Measurements from ENCODE around the gene POMZP3. TPM values are rescaled to one million over a fixed set of nuclear protein-coding genes. Genes with fewer than 3 reads are reported as not detected.
"Not testable (repeated sequence)": the region's sequence is repeated elsewhere in the genome, so short reads cannot be mapped to it uniquely, and the experiment has no call there.

Gene POMZP3
- polyA plus RNA-seq (2011; rRNA removed) (3.2 and 4.7 TPM in 2 replicates), polyA minus RNA-seq (2011; rRNA and poly(A)+ RNA removed) (6.6 and 7.1 TPM in 2 replicates)

DNA sequence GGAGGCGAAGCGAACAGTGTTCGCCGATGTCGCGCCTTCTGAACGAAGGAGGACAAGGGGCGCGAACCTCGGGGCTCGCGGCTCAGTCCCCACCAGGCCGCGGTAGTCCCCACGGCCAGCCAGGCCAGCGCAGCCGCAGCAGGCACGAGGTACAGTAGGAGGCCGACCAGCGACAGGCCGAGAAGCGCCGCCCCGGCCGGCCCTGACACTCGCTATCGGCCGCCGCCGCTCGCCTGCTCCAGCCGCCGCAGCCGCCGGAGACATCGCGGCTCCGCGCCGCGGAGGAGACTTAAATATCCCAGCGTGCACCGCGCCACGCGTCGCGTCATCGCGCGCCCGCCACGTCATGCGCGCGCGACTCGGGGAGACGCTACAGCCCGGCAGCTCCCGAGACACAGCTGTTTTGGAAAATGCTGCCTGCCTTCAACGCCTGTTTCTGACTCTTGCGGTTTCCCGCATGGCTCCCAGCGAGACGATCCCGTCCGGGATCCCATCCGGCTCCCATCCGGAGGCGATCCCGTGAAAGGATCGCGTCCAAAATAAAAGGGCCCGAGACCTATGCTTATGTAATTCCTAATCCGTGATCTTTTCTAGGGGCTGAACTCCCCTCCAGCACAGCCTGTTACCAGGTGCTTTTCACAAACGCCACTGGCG lies at the start of gene POMZP3:
POMZP3 (minus strand) TSS at position 291 of the 654 bp plus-strand sequence. CDS start 1,215 bp downstream, outside the sequence.
- CTCF ChIA-PET; H3K36me3 ChIP-seq (ENCODE audit: control insufficient read depth, insufficient read depth, low read length); DNase-seq (ENCODE audit: low read depth); POLR2A ChIA-PET; H3K27me3 ChIP-seq (ENCODE audit: control insufficient read depth, insufficient read depth, low read length): not testable (repeated sequence)
- H3K4me3 ChIP-seq (ENCODE audit: low read depth, low read length) = peak within 1 kb of the TSS; percentile 55

DNA sequence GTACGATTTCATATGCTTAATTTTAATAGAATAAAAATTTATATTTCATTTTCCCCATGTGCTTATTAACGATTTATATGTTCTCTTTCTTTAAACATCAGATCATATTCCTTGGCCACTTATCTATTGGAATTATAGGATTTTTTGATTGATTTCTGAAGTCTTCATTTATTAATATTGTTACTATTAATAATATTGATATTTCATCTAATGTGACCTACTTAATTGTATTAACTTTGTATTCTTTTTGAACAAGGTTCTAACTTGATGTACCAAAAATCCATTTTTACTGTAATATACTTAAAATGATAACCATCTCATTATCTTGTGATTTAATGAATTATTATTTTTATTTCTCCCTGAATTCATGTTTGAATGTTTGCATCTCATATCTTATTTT lies 48.7 kb upstream of the POMZP3 start:
- POLR2A ChIA-PET; H3K27me3 ChIP-seq (ENCODE audit: control insufficient read depth, insufficient read depth, low read length); H3K4me3 ChIP-seq (ENCODE audit: low read depth, low read length); CTCF ChIA-PET; H3K36me3 ChIP-seq (ENCODE audit: control insufficient read depth, insufficient read depth, low read length); DNase-seq (ENCODE audit: low read depth): not testable (repeated sequence)

DNA sequence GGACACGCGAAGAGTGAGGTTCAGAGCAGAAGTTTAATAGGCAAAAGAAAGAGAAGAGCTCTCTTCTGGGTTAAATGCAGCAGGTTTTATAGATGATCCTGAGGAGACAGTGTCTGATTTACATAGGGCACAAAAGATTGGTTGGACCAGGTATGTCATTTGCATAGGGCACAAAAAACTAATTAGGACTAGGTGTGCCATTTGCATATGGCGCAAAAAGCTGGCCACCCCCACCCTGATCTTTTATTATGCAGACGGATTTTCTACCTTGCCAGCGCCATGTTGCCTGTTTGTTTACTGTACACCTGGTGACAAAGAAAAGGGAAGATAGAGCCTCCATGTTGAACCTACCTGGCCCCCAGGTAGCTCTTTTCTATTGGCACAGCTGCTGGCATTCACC lies 46.3 kb upstream of the POMZP3 start:
- CTCF ChIA-PET; POLR2A ChIA-PET; H3K36me3 ChIP-seq (ENCODE audit: control insufficient read depth, insufficient read depth, low read length); H3K4me3 ChIP-seq (ENCODE audit: low read depth, low read length); H3K27me3 ChIP-seq (ENCODE audit: control insufficient read depth, insufficient read depth, low read length); DNase-seq (ENCODE audit: low read depth): not testable (repeated sequence)

DNA sequence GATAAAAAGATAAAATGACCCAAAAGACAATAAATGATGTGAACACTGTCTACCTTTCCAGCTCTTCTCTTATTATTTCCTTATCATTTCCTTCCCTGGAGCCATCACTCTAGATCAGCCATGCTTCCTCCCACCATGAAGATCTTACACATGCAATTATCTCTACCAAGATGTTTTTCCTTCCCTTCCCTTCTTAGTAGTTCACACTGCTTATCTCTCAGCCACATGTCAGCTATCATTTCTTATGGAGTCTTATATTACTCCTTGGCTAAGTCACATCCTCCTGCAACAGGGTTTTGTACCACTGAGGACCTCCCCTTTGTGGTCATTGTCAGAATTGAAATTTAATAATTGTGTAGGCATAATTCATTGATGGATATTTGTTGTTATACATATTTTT lies 32.1 kb upstream of the POMZP3 start:
- H3K27me3 ChIP-seq (ENCODE audit: control insufficient read depth, insufficient read depth, low read length); H3K4me3 ChIP-seq (ENCODE audit: low read depth, low read length); CTCF ChIA-PET; H3K36me3 ChIP-seq (ENCODE audit: control insufficient read depth, insufficient read depth, low read length); POLR2A ChIA-PET; DNase-seq (ENCODE audit: low read depth): not testable (repeated sequence)

DNA sequence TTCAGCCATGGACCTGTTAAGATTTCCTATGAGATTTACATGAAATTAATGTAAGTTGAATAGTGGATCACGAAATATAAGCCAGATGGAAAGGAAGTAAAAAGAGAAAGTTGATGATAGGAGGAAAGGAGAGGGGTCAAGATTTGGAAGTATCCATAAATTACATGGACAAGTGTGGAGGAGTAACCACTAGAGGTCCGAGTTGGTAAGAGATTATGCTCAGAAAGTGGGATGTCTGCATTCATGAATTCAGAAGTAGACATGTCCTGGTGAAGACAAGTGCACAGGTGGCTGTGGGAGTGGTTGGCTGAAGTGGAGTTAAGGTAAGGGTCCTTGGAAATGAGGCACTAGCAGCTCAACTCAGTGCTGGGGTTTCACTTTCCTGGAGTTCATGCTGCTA lies 29.3 kb upstream of the POMZP3 start:
- DNase-seq (ENCODE audit: low read depth); CTCF ChIA-PET; POLR2A ChIA-PET; H3K27me3 ChIP-seq (ENCODE audit: control insufficient read depth, insufficient read depth, low read length); H3K4me3 ChIP-seq (ENCODE audit: low read depth, low read length); H3K36me3 ChIP-seq (ENCODE audit: control insufficient read depth, insufficient read depth, low read length): not testable (repeated sequence)

DNA sequence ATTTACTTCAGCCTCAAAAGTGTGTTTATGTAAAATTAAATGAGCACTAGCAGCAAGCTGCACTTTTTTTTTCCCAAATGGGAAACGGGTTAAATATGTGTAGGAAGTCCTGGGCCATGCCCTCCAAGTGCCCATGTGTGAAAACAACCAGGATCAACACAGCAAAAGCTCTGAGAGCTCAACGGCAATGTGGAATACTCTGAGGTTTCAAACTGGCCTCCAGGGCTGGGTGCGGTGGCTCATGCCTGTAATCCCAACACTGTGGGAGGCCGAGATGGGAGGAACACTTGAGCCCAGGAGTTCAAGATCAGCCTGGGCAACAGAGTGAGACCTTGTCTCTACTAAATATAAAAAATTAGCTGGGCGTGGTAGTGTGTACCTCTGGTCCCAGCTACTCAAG lies 15.5 kb upstream of the POMZP3 start:
- POLR2A ChIA-PET; H3K4me3 ChIP-seq (ENCODE audit: low read depth, low read length); CTCF ChIA-PET; H3K27me3 ChIP-seq (ENCODE audit: control insufficient read depth, insufficient read depth, low read length); DNase-seq (ENCODE audit: low read depth); H3K36me3 ChIP-seq (ENCODE audit: control insufficient read depth, insufficient read depth, low read length): not testable (repeated sequence)

DNA sequence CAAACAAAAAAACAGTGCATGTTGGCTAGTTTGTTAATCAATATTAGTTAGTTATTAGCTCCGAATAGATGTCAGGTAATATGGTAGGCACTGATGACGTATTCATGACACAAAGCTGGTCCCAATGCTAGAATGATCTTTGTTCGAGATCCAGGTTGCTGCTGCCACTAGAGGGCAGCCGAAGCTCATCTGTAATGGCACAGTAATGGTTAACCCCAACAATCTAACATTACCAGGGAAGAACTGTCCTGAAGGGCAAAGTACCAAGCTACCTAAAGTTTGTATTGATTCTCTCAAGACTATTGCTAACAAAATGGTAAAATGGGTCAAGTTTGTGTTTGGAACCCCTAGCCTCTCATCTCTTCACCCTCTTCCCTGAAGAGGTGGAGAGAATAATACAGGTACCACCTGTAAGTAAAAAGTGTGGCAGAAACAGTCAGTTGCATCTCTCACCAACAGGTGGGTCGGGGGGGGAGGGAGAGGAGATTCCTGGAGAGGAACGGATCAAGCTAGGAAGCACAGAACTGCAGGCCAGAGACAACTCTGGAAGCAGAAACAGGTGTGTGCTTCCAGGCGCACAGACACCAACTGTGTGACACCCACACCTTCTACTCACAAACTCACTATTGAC lies 10.1 kb upstream of the POMZP3 start:
- CTCF ChIA-PET; H3K27me3 ChIP-seq (ENCODE audit: control insufficient read depth, insufficient read depth, low read length); DNase-seq (ENCODE audit: low read depth); H3K4me3 ChIP-seq (ENCODE audit: low read depth, low read length); H3K36me3 ChIP-seq (ENCODE audit: control insufficient read depth, insufficient read depth, low read length); POLR2A ChIA-PET: not testable (repeated sequence)
- TF ChIP-seq, protein P1, sequence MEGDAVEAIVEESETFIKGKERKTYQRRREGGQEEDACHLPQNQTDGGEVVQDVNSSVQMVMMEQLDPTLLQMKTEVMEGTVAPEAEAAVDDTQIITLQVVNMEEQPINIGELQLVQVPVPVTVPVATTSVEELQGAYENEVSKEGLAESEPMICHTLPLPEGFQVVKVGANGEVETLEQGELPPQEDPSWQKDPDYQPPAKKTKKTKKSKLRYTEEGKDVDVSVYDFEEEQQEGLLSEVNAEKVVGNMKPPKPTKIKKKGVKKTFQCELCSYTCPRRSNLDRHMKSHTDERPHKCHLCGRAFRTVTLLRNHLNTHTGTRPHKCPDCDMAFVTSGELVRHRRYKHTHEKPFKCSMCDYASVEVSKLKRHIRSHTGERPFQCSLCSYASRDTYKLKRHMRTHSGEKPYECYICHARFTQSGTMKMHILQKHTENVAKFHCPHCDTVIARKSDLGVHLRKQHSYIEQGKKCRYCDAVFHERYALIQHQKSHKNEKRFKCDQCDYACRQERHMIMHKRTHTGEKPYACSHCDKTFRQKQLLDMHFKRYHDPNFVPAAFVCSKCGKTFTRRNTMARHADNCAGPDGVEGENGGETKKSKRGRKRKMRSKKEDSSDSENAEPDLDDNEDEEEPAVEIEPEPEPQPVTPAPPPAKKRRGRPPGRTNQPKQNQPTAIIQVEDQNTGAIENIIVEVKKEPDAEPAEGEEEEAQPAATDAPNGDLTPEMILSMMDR (IDR thresholded peaks at IDR 0.05; ENCODE audit: insufficient read depth, low read depth, low read length) = peak; percentile 40

DNA sequence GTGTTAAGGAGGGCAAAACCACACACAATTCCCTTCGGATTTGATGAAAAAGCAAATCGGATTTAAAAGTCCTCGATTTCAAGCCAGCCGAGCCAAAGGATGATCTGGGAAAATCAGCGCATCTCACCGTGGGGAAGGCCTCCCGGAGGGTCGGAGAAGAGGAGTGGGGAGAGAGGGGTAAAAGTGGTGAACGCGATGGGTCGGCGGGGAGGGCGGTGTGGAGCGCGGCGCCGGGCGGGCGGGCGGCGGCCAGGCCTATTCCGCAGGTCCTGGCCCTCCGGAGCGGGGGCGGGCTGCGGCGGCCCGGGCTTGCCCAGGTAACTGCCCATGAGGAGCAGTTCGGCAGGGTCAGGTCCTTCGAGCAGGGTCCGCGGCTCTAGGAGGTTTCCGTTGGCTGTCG lies 498 bp downstream of the POMZP3 start:
- CTCF ChIA-PET; POLR2A ChIA-PET; H3K27me3 ChIP-seq (ENCODE audit: control insufficient read depth, insufficient read depth, low read length); H3K36me3 ChIP-seq (ENCODE audit: control insufficient read depth, insufficient read depth, low read length); DNase-seq (ENCODE audit: low read depth): not testable (repeated sequence)
- peak overlapping the region; percentile 55 for H3K4me3 ChIP-seq (ENCODE audit: low read depth, low read length)

DNA sequence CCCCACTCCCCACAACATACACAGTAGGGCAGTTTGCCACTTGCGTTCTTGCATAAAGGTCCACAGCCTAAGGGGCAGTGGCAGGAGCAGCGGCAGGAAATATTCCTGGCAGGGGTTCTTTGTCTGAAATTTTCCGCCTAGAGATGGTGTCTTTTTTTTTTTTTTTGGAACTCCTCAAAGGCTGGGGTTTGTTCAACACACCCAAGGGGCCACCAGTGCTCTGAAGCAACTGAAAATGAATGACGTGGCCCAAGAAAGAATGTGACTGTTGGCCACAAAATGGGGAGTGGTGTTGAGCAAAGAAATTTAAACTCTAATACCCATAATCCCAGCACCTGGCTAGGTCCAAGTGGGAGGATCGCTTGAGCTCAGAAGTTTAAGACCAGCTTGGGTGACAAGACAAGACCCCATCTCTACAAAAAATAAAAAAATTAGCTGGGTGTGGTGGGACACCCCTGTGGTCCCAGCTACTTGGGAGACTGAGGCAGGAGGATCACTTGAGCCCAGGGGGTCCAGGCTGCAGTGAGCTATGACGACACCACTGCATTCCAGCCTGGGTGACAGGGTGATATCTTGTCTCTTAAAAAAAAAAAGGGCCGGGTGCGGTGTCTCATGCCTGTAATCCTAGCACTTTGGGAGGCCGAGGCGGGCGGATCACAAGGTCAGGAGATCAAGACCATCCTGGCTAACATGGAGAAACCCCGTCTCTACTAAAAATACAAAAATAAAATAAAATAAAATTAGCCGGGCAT lies 7.5 kb downstream of the POMZP3 start:
- POLR2A ChIA-PET, CTCF ChIA-PET: not testable (repeated sequence)

More for the DNA sequence above, 7.5 kb downstream of the POMZP3 start:
- not testable (repeated sequence) for H3K36me3 ChIP-seq (ENCODE audit: control insufficient read depth, insufficient read depth, low read length); H3K27me3 ChIP-seq (ENCODE audit: control insufficient read depth, insufficient read depth, low read length); DNase-seq (ENCODE audit: low read depth); H3K4me3 ChIP-seq (ENCODE audit: low read depth, low read length)
